Heart left ventricle (tissue), 16 donors: ENCODE data around the gene FOLR2. TPM values are rescaled to one million over a fixed set of nuclear protein-coding genes. Genes with fewer than 3 reads are reported as not detected.

Experiments
- ATAC-seq, 4 donors: fragments of 200-7000 bp; cut with Tn5 transposase; one replicate each; pipeline ENCODE4 v1.9.1; 2020 to 2022; ENCODE audit warnings: moderate library complexity in 4 of 4, mild to moderate bottlenecking in 3 of 4, moderate number of reproducible peaks in 1 of 4
- DNase-seq, 5 donors: peaks; one replicate each; pipeline ENCODE4 v3.0.0-alpha.2; 2020
- H3K27ac ChIP-seq, 12 donors: fragments of 200-600 bp; sonication (generic) in 4 of 12; one replicate each; pipeline versions ENCODE4 v1.5.0 to v1.8.0; 2016 to 2022; ENCODE audit warnings: mild to moderate bottlenecking in 2 of 12
- H3K27me3 ChIP-seq, 9 donors: fragments of 200-600 bp; sonication (generic) in 2 of 9; one replicate each; pipeline versions ENCODE4 v1.5.1 to v1.8.0; 2016 to 2022; ENCODE audit warnings: mild to moderate bottlenecking in 3 of 9
- H3K36me3 ChIP-seq, 9 donors: fragments of 200-600 bp; sonication (generic) in 2 of 9; one replicate each; pipeline versions ENCODE4 v1.5.0 to v1.8.0; 2018 to 2022; ENCODE audit warnings: mild to moderate bottlenecking in 2 of 9
- H3K4me1 ChIP-seq, 12 donors: fragments of 200-600 bp; sonication (generic) in 4 of 12; one replicate each; pipeline versions ENCODE4 v1.5.0 to v1.8.0; 2016 to 2022; ENCODE audit warnings: mild to moderate bottlenecking in 3 of 12
- H3K4me3 ChIP-seq, 12 donors: fragments of 200-600 bp; sonication (generic) in 4 of 12; one replicate each; pipeline versions ENCODE4 v1.5.0 to v1.8.0; 2017 to 2022; ENCODE audit warnings: mild to moderate bottlenecking in 9 of 12, moderate library complexity in 4 of 12
- H3K9me3 ChIP-seq, 12 donors: fragments of 200-600 bp; sonication (generic) in 4 of 12; one replicate each; pipeline versions ENCODE4 v1.5.0 to v1.8.0; 2016 to 2022; ENCODE audit warnings: mild to moderate bottlenecking in 1 of 12
- POLR2A ChIP-seq, 2 donors: fragments of 450-650 bp; IDR thresholded peaks; one replicate each; pipeline ENCODE4 v1.6.1; 2017; ENCODE audit warnings: antibody characterized with exemption in 2 of 2, mild to moderate bottlenecking in 2 of 2, moderate library complexity in 2 of 2
- WGBS, 4 donors: extraction: QIAGEN DNeasy Blood & Tissue Kit in 2 of 4; methylation state at CpG; one replicate each; pipeline versions ENCODE4 v1.1.5 to v1.1.7; 2013 to 2018; 5-methylcytosine and 5-hydroxymethylcytosine counted together
- intact Hi-C, 10 donors: fragments of 100-400 bp; cut with DNase I; formaldehyde crosslinking; loops; one replicate each; pipeline versions ENCODE4 v1.11.1 to v1.14.2; 2022
- polyA plus RNA-seq, 2 donors: library from polyadenylated mRNA; stranded (reverse); fragments of 200-250 nt; gene quantifications; one replicate each; pipeline ENCODE4 v1.2.3, GENCODE V29; 2013
- total RNA-seq, 9 donors: library from RNA; depleted of rRNA in 2 of 9; stranded (reverse); fragments of >200 nt in 2 of 9; fragmentation: NEBNext Ultra II Directional in 3 of 9; extraction: Animal tissue kit (Norgen Biotek cat#: 25700) in 3 of 9; gene quantifications; one replicate each; pipeline versions ENCODE4 v1.1.0 to v1.2.4, GENCODE V29; 2016 to 2023
- TF ChIP-seq, protein P1 (sequence below), 12 donors: fragments of 200-600 bp; sonication (generic) in 4 of 12; IDR thresholded peaks; one replicate each; pipeline versions ENCODE4 v1.5.0 to v1.8.0; 2018 to 2022; ENCODE audit warnings: antibody characterized with exemption in 12 of 12, mild to moderate bottlenecking in 5 of 12
- donor health status: ischemic (EF 13 %, LVEDD 7.1; RV severe dilation, severe dysfunction).
- donor health status: healthy with polysubstance abuse.
- donor health status: DM: no; HTN: yes; CAD: no.
- donor health status: DM: no; HTN: no; CAD: no.
- donor health status: ischemic (EF 25% LVEDD 6.9; RV normal size, moderate dysfunction).
- donor health status: ischemic (EF 25% LVEDD 5.7; RV mildly dilated, moderate dysfunction).
- donor health status: healthy.
- donor health status: DM: yes; HTN: yes; CAD: no.
- donor health status: ischemic (EF 35%, LVEDD 5.7; RV mildly dilated, moderate dysfunction).
- donor health status: nonischemic (EF 11% LVEDD 7.7; RV severe dilation, severe dysfunction).
- donor health status: DM: yes; HTN: yes; CAD: no.
- donor health status: PGD.
- donor health status: ischemic (EF 29% LVEDD 5.4; RV normal size, mild dysfunction).
- donor health status: nonischemic (EF 23%, LVEDD 6.1; RV moderate dilation, normal function).

FOLR2 gene
- total and polyA plus RNA-seq, 11 donors = 5.0 to 136 (median 14.6) TPM

DNA sequence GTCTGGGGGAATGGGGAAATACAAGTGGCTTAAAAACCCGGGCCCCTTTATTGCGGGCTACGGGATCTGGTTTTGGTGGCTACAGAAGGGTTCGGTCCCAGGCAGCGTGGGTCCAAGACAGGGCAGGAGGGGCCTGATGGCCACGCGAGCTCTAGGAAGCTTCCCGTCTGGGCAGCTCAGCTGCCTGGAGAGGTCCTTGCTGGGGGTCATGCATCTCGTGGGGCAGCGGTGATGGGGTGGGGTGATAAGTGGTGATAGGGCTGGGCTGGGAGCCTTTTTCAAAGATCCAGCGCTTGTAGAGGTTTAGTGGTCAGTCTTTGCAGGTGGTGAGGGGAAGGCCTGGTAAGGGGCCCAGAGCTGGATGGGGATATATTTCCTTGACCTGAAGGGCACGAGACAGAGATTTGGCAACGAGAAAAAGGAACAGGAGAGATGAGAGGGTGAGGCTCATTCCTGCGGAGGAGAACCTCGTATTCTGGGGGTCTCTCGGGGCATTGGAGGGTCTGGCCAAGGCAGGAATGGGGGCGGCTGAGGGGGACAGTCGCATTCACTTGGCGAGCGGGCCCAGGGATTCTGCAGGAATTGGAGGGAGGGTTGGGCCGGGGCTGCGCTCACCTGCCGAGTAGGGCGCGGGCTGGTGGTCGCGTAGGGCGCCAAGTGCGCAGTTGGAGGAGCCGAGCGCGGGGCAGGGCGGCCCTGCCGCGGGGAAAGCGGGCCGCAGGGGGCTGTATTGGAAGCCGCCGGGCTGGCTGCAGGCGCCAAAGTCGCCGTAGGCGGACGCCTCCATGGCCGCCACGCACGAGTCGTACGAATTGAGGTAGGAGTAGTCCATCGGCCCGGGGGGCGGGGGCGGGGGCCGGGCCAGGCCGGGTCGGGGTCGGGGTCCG, 26.8 kb downstream of the FOLR2 start:
- no peak for TF ChIP-seq POLR2A (IDR thresholded peaks at IDR 0.05)
- TF ChIP-seq, protein P1, sequence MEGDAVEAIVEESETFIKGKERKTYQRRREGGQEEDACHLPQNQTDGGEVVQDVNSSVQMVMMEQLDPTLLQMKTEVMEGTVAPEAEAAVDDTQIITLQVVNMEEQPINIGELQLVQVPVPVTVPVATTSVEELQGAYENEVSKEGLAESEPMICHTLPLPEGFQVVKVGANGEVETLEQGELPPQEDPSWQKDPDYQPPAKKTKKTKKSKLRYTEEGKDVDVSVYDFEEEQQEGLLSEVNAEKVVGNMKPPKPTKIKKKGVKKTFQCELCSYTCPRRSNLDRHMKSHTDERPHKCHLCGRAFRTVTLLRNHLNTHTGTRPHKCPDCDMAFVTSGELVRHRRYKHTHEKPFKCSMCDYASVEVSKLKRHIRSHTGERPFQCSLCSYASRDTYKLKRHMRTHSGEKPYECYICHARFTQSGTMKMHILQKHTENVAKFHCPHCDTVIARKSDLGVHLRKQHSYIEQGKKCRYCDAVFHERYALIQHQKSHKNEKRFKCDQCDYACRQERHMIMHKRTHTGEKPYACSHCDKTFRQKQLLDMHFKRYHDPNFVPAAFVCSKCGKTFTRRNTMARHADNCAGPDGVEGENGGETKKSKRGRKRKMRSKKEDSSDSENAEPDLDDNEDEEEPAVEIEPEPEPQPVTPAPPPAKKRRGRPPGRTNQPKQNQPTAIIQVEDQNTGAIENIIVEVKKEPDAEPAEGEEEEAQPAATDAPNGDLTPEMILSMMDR (IDR thresholded peaks at IDR 0.05) = no peak
- 18 to 41% (median 29%) methylated on average over 28 to 58 of the region's 58 CpGs for WGBS, 4 donors
- DNase-seq (no peak), ATAC-seq (no peak)
- intact Hi-C loops = no loop called here
- Histone ChIP-seq H3K27me3 (peaks cover 31 to 91% (median 73%) of the 10 kb centered on the region in 9 donors), H3K4me3 (peak overlapping the region in 10 of 12 donors; percentile 2 to 43 (median 25)), H3K9me3 (no peaks in the 10 kb centered on the region), H3K4me1 (peaks cover 4 to 38% (median 25%) of the 10 kb centered on the region in 12 donors), H3K27ac (no peak overlapping the region), H3K36me3 (peaks cover 0 to 2% (median 0%) of the 10 kb centered on the region in 9 donors)

DNA sequence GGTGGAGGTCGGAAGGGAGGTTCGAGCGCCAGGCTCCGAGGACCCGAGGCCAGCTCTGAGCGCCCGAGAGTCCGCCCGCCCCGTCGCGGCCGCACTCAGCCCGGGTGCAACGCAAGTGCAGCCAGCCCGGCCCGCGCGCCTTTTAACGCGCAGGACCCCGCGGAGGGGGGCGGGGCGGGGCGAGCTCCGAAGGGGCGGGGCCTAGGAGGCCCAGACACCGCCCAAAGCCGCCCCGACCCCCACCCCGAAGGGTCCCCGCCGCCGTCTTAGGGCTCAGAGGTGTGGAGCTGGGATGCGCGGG, 27.4 kb downstream of the FOLR2 start, which contains the start of gene PHOX2A:
TSS of gene PHOX2A (minus strand) at position 117 of the 301 bp plus-strand sequence. CDS start 172 bp downstream, outside the sequence.
- TF ChIP-seq, protein P1 (IDR thresholded peaks at IDR 0.05) = no peak
- no peak for TF ChIP-seq POLR2A (IDR thresholded peaks at IDR 0.05)
- no peak for DNase-seq
- intact Hi-C loops = no loop called here
- Histone ChIP-seq H3K36me3 (no peaks in the 10 kb centered on the region), H3K9me3 (no peaks in the 10 kb centered on the region), H3K4me3 (peak within 1 kb of the TSS in 10 of 12 donors; percentile 2 to 43 (median 25)), H3K27me3 (peaks cover 31 to 90% (median 73%) of the 10 kb centered on the region in 9 donors), H3K4me1 (peaks cover 4 to 32% (median 20%) of the 10 kb centered on the region in 12 donors), H3K27ac (no peak within 1 kb of the TSS)
- no peak for ATAC-seq
- 0 to 4% (median 1%) methylated on average over 2 to 37 of the region's 37 CpGs; no CpG with 5 or more reads in 1 of the 4 donors for WGBS, 4 donors

DNA sequence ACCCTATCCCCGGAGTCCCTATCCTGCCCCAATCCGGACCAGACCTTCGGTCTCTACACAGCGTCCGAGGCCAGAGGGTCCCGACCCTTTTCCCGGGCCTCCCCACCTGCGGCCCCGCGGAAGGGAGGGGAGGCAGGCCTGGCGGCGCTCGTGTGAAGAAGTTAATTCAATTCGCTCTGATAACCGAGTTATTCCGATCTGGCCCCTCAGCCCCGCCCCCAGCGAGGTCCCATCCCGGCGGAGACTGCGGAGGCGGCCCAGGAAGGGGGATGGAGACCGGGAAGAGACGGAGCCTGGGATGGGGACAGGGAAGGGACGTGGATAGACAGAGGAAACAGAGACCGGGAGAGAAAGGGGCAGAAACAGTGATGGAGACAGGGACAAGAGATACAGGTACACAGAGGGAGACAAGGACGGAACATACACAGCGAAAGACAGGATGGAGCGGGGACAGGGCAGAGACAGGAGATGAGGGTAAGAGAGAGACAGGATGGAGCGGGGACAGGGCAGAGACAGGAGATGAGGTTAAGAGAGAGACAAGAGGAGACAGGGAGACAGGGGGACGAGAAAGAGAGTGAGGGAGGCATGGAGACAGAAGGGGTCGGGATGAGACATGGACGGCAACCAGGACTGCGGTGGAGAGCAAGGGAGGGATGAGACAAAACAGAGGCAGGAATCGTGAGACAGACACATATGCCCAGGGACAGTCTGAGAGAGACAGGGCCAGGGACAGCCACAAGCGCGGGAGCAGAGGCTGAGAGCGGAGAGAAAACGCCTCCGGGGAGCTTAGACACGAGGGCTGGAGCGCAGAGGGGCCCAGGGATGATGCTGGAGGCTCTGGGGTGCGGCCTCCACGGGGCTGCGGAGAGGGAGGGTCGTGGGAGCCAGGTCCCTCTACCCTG, 28.0 kb downstream of the FOLR2 start:
- Histone ChIP-seq H3K4me1 (peaks cover 4 to 26% (median 14%) of the 10 kb centered on the region in 12 donors), H3K27me3 (peaks cover 31 to 89% (median 73%) of the 10 kb centered on the region in 9 donors), H3K9me3 (no peaks in the 10 kb centered on the region), H3K36me3 (no peaks in the 10 kb centered on the region), H3K27ac (no peak overlapping the region), H3K4me3 (peak overlapping the region in 9 of 12 donors; percentile 2 to 43 (median 26))
- no peak for TF ChIP-seq POLR2A (IDR thresholded peaks at IDR 0.05)
- TF ChIP-seq, protein P1 (IDR thresholded peaks at IDR 0.05) = no peak
- 4 to 8% (median 6%) methylated on average over 46 of the region's 46 CpGs for WGBS, 4 donors
- ATAC-seq = no peak
- DNase-seq = no peak
- intact Hi-C loops = no loop called here
